ENCODE data around the gene LAMC2. TPM values are rescaled to one million over a fixed set of nuclear protein-coding genes. Genes with fewer than 3 reads are reported as not detected.

LAMC2 gene
- total and polyA plus RNA-seq, 2 of the 8 experiments (the other 6 are each of a cell fraction or from before 2014, with no cell fraction given), result 4.6 to 12.9 TPM

DNA sequence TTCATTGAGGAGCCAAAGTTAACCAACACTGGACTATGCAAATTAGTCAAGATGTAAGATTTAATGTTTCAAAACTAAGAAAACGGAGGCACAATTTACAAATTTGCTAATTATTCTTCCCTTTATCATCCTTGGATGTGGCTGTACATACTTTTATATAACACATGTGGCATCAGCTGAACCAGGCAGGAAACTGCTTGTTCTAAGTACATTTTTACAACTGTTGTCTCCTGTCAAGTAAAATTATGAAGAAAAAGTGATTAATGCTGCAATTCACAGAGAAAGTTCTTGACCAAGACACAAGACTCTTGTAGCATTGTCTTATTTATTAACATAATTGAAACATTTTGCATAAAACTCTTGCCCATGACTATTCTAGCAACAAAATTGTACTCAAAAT is 61.9 kb downstream of the LAMC2 start:
- Histone ChIP-seq H2AK5ac (ENCODE audit: low read depth, low read length) (no peak overlapping the region), H2BK5ac (ENCODE audit: low read depth, low read length) (no peak overlapping the region), H4K20me1 (replicated peaks in 1 of 2; ENCODE audit: control insufficient read depth in 1 of 2, insufficient read depth in 2 of 2, low read length in 2 of 2) (no peaks in the 10 kb centered on the region), H3K79me1 (ENCODE audit: low read depth, low read length) (no peaks in the 10 kb centered on the region), H4K91ac (replicated peaks; ENCODE audit: insufficient read length, low read length) (no peak overlapping the region), H2BK15ac (ENCODE audit: low read length) (no peak overlapping the region), H4K5ac (ENCODE audit: insufficient read length, low read depth, low read length) (no peak overlapping the region), H2BK120ac (replicated peaks; ENCODE audit: low read depth, low read length) (no peak overlapping the region), H3K4ac (replicated peaks; ENCODE audit: insufficient read length, low read depth, low read length) (no peak overlapping the region), H2BK20ac (ENCODE audit: low read length) (no peak overlapping the region), H3K27me3 (replicated peaks in 1 of 4; ENCODE audit: control insufficient read depth in 3 of 4, extremely low read depth in 1 of 4, insufficient read depth in 3 of 4, low read length in 3 of 4) (no peaks in the 10 kb centered on the region), H3K36me3 (ENCODE audit: control insufficient read depth in 2 of 4, insufficient read depth in 4 of 4, low read length in 3 of 4) (no peaks in the 10 kb centered on the region; a peak in 1 of 8 replicates), H3K4me2 (ENCODE audit: insufficient read depth in 1 of 2, low read depth in 2 of 2, low read length in 2 of 2) (no peak overlapping the region), H3K23ac (ENCODE audit: insufficient read length) (no peak overlapping the region), H3K14ac (ENCODE audit: insufficient read length) (no peak overlapping the region), H3K27ac (ENCODE audit: low read depth, low read length) (no peak overlapping the region), H3K4me3 (ENCODE audit: extremely low read depth in 1 of 4, insufficient read depth in 2 of 4, low read depth in 3 of 4, low read length in 4 of 4) (no peak overlapping the region), H3K56ac (replicated peaks; ENCODE audit: insufficient read length, low read depth, low read length) (no peak overlapping the region), H3K9me3 (ENCODE audit: insufficient read depth in 2 of 2, low read depth in 1 of 2, low read length in 1 of 2) (no peaks in the 10 kb centered on the region), H3K9ac (replicated peaks in 1 of 4; ENCODE audit: extremely low read depth in 1 of 4, low read depth in 3 of 4, low read length in 3 of 4) (no peak overlapping the region), H4K8ac (ENCODE audit: extremely low read depth, insufficient read depth, low read length) (no peak overlapping the region), H2AFZ (ENCODE audit: low read length) (no peak overlapping the region), H2BK12ac (ENCODE audit: low read depth, low read length) (no peak overlapping the region), H3K4me1 (replicated peaks in 1 of 4; ENCODE audit: control insufficient read depth in 3 of 4, insufficient read depth in 4 of 4, low read length in 3 of 4) (peaks cover 0 to 3% (median 1%) of the 10 kb centered on the region in 4 experiments; a peak in 2 of 7 replicates), H3K79me2 (ENCODE audit: control insufficient read depth in 1 of 2, insufficient read depth in 2 of 2, low read length in 2 of 2) (no peaks in the 10 kb centered on the region), H3K23me2 (ENCODE audit: low read depth, low read length) (no peaks in the 10 kb centered on the region), H3K18ac (ENCODE audit: extremely low read depth, low read length) (no peak overlapping the region)
- ChIA-PET CTCF (ENCODE audit: partially characterized antibody) (interaction anchor here (0.7 to 1.6 kb wide), 8 partner anchors 10 to 58 kb away, joined by 4 to 9 read pairs (median 4); no protein-coding TSS in a partner anchor), POLR2A (ENCODE audit: partially characterized antibody) (interaction anchor here (0.6 to 1.7 kb wide), 3 partner anchors 13 to 220 kb away, joined by 3 to 5 read pairs (median 3); no protein-coding TSS in a partner anchor)
- FAIRE-seq (no peak), DNase-seq (ENCODE audit: low read depth in 1 of 2, low spot score in 2 of 2) (no peak)
- 83% methylated on average over 1 of the region's 1 CpG; no CpG with 5 or more reads in 1 of the 2 experiments for WGBS, 2 experiments (ENCODE audit: extremely low coverage in 1 of 2, insufficient coverage in 1 of 2, insufficient read length in 1 of 2, insufficient replicate concordance in 2 of 2, low coverage in 1 of 2, low lambda C conversion rate in 2 of 2, missing lambda C conversion rate in 1 of 2)
- TF ChIP-seq RBBP5 (IDR thresholded peaks at IDR 0.05; ENCODE audit: borderline replicate concordance, low read depth, low read length) (no peak), SP1 (IDR thresholded peaks at IDR 0.05; ENCODE audit: low read depth, low read length) (no peak)
